ENCODE data around the gene ZER1.
"Not testable (repeated sequence)": the region's sequence is repeated elsewhere in the genome, so short reads cannot be mapped to it uniquely, and the experiment has no call there.

ZER1 gene

DNA sequence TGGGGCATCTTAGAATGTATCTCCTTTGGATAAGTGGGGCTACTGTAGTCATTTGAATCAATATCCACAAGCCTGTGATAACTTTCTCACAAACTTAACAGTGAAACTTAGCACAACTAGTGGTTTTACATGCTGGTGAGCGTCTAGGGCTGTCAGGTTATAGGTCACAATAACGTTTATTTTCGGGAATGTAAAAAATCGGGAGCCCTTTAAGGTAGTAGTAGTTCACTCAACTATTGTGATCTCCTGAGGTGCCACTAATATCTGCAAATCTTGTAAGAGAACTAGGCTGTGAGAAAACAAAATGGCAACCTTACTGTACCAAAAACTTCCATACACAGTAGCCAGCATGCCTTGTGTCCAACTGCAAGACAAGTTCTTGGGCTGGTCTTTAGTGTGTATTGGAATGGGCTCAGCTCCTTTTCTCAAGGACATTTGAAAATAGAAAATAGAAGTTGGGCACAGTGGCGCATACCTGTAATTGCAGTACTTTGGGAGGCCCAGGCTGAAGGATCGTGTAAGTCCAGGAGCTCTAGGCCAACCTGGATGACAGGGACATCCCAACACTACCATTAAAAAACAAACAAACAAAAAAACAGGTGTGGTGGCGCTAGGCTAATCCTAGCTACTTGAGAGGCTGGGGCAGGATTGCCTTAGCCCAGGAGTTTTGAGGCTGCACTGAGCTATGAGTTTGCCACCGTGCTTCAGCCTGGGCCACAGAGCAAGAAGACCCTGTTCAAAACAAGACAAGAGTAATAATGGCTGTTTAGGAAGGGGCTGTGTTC lies 74.6 kb downstream of the ZER1 start:
- no peak for DNase-seq (ENCODE audit: low read depth in 1 of 2, low spot score in 1 of 2)

DNA sequence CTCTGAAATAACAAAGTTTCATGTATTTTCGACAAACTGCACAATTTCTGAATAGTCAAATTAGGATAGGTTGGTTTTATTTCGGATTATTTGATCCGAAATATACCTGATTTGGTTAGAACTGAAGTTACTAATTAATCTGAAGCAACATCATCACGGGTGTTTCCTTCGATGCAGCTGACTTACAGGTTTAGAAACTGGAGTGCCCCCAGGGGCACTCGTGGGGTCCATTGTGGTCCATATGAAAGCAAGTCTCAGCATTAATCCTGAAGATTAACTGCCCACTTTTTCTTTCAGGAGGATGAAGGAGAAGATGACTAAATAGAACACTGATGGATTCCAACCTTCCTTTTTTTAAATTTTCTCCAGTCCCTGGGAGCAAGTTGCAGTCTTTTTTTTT lies 77.4 kb downstream of the ZER1 start:
- DNase-seq (ENCODE audit: low read depth in 1 of 2, low spot score in 1 of 2): no peak

DNA sequence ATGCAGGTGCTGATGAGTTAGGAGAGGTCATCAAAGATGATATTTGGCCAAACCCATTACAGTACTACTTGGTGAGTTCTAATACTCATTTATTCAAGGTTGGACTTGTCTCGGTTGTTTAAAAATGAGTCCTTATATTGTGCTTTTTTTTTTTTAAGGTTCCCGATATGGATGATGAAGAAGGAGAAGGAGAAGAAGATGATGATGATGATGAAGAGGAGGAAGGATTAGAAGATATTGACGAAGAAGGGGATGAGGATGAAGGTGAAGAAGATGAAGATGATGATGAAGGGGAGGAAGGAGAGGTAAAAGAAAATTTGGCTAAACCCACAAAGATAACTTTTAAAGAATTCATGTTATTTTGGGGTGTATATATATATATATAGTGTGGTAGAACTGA lies 78.0 kb downstream of the ZER1 start:
- DNase-seq (ENCODE audit: low read depth in 1 of 2, low spot score in 1 of 2): not testable (repeated sequence)

DNA sequence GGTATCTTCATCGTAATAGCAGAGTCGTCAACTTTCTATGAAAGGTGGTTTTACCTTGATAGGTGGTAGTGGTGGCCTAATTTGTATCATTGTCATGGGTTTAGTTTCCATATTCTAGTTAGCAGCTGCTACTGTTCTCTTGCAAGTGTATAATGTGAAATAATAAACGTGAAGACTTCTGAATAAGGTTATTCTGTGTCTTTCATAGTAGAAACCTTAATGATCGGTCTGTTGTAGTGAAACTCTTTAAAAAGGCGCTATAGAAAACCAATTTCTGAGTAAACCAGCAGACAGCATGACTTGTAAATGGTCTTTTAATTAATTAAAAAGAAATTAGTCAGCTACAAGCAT lies 81.1 kb downstream of the ZER1 start:
- no peak for DNase-seq (ENCODE audit: low read depth in 1 of 2, low spot score in 1 of 2)

DNA sequence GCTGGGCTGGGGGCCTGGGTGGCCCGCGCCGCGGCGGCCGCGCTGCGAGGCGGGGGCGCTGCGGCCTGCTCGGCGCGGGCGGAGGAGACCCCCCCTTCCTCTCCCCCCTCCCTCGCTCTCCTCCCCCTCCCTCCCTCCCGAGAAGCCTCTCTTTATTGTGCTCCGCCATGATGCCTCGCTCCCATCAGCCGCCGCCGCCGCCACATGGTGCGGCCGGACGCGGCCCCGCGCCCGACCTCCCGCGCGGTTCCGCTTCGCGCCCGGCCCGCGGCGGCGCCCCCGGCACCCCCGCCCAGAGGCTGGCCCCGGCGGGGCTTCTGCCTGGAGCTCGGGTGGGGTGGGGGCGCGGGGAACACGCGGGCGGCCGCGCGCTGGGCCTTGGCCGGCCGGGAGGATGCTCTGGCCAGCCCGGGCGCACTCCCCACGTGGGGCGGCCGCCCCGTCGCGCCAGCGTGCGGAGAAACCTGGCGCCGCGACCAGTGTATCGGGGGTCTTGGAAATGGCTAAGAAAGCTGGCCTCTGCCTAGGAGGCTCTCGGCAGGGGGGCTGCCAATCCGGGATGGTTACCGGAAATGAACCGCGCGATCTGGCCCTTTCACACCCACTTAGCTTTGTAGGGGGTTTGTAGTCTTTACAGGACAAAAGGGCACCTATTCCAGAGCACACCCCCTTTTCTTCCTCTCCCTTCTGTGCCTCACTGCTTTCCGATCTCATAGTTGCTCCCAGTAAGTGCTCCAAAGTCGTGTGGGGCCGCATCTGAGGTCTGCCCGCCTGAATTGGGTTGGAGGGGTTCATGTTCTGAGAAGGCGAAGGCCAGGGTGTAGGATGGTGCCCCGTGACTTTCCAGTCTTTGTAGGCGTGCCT lies 81.7 kb downstream of the ZER1 start:
- peak in 1 of 2 donors; percentile 39 for DNase-seq (ENCODE audit: low read depth in 1 of 2, low spot score in 1 of 2)

DNA sequence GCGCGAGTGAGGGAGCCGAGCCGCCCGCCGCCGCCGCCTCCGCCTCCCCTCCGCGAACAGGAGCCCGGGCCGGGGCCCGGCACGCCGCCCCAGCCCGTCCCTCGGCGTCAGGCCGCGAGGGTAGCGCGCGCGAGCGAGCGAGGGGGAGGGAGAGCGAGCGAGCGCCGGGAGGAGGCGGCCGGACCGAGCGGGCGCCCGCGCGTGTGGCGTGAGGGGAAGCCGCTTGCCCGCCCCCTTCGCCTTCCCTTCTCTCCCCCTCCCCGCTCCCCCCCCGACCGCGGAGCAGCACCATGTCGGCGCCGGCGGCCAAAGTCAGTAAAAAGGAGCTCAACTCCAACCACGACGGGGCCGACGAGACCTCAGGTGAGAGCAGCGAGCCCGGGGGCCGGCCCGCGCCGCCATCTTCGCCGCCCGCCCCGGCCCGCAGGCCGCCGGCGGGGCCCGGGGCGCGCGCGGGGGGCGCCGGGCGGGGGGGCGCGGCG lies 82.4 kb downstream of the ZER1 start:
- DNase-seq (ENCODE audit: low read depth in 1 of 2, low spot score in 1 of 2): peak in 1 of 2 donors; percentile 27

DNA sequence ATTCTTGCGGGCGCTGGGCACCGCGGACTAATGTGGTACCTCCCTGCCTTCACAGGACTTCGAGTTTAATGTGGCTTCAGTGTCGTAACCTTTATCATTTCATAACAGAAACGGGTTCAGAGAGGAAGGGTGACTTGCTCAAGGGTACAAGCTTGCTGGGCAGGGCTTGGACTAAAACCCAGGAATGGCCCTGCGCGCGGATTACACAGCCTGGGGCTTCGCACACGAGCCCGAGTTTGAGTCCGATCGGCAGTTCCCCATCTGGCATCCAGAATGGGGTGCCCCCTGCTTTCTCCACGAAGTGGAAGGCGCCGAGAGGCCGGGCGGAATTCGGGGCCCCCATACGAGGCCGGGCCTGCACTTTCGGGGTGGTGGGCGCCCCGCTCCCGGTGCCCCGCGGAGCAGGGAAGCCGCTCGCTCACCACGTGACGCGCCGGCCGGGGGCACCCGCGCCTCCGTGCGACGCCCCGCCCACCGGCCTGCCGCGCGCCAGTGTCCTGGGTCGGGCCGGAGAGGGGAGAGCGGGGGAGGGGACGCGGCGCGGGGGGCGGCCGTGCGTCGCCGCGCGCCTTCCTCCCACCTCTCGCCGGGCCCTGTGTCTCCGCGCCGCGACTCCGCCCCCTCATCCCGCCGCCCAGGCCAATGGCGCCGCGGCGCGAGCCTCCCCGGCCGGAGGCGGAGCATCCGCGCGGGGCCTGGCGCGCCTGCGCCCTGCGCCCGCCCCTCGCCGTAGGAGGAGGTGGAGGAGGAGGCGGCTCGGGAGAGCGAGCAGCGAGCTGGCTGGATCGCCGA lies 83.0 kb downstream of the ZER1 start, which contains the start of gene SET:
TSS of gene SET (plus strand) at position 722 of the 792 bp plus-strand sequence. CDS start 361 bp downstream, outside the sequence.
- DNase-seq (ENCODE audit: low read depth in 1 of 2, low spot score in 1 of 2): peak; percentile 81 to 90

DNA sequence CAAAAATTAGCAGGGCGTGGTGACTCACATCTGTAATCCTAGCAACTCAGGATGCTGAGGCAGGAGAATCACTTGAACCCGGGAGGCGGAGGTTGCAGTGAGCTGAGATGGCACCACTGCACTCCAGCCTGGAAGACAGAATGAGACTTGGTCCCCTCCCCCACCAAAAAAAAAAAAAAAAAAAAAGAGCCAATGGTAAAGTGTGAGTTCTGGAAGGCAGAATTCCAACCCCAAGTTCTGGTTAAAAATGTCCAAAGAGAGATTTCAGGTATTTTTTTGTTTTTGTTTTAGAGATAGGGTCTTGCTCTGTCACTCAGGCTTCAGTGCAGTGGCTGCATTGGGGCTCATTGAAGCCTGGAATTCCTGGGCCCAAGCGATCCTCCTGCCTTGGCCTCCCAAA lies 84.3 kb downstream of the ZER1 start:
- DNase-seq (ENCODE audit: low read depth in 1 of 2, low spot score in 1 of 2): no peak

DNA sequence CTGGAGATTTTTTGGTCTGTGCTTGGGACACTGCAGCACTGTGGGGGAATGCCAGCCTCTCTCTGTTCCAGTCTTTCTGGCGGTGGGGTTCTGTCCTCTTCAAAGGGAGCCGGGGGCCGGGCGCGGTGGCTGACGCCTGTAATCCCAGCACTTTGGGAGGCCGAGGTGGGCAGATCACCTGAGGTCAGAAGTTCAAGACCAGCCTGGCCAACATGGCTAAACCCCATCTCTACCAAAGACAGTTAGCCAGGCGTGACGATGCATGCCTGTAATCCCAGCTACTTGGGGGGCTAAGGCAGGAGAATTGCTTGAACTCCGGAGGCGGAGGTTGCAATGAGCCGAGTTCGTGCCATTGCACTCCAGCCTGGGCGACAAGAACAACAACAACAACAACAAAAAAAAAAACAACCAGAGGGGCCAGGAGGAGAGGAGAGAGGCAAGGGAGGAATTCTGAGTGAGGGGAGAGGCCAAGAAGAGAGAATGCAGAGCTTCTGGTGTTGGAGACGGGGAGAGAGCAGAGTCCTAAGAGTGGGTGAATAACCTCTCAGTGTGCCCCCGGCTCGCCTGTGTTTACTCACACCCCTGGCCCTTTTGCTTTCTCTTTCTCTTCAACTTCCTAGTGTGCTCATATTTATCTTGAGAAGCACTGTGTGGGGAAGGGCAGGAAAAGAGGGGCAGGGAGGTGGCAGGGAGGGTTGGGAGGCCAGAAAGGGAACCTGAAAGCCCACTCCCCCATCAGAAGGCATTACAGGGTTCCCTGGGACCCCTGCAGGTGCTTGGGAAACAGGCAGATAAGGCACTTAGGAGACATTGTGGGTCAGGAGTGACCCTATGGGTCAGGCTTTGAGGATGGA lies 85.9 kb downstream of the ZER1 start:
- peak in 1 of 2 donors; percentile 20 for DNase-seq (ENCODE audit: low read depth in 1 of 2, low spot score in 1 of 2)

DNA sequence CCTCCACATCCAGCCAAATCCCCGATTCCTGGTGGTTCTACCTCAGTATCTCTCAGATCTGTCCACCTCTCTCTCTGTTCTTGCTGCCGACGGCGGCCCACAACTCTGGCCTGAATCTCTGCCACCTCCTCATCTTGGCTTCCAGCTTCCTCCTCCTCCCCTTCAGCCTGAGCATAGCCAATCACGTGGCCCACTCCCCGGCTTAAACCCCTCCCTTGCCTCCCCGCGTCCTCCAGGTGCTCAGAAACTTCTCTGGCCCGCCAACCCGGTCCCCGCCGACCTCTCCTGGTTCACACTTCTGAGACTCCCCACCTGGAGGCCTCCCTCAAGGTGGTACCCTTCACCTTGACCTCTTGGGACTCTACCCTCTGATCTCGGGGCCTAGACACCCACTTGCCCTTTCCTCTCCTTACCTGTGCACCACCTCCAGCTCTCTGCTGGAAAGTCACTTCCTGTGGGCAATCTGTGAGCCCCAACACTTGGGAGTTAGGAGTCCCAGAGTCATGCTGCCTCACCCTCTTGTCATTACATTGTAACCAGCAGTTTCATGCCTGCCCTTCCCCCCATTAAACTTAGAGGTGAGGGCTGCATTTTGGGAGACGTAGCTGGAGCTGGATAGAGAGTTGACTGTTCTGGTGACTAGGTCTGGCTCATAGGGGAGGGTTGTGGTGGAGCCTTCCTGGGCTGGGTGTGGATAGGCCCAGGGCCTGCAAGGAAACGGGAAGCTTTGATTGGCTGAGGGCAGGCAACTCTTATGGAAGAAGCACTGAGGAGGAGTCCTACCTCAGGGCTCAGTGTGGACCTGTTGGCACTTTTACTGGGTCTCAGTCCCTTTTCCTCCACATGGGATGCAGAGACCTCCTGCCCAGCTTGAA lies 87.2 kb downstream of the ZER1 start:
- peak; percentile 54 to 57 for DNase-seq (ENCODE audit: low read depth in 1 of 2, low spot score in 1 of 2)

DNA sequence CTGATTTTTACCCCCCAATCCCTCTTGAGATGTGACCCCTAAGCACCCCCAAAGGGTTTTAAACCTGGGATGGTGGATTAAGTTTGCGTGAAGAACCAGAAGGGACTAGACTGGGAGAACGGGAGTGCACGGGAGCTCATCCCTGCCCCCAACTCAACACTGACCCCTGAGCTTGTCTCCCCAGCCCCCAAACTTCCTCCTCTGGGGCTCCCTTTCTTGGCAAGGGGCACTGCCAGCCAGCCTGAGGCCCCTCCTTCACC lies 87.7 kb downstream of the ZER1 start:
- no peak for DNase-seq (ENCODE audit: low read depth in 1 of 2, low spot score in 1 of 2)

DNA sequence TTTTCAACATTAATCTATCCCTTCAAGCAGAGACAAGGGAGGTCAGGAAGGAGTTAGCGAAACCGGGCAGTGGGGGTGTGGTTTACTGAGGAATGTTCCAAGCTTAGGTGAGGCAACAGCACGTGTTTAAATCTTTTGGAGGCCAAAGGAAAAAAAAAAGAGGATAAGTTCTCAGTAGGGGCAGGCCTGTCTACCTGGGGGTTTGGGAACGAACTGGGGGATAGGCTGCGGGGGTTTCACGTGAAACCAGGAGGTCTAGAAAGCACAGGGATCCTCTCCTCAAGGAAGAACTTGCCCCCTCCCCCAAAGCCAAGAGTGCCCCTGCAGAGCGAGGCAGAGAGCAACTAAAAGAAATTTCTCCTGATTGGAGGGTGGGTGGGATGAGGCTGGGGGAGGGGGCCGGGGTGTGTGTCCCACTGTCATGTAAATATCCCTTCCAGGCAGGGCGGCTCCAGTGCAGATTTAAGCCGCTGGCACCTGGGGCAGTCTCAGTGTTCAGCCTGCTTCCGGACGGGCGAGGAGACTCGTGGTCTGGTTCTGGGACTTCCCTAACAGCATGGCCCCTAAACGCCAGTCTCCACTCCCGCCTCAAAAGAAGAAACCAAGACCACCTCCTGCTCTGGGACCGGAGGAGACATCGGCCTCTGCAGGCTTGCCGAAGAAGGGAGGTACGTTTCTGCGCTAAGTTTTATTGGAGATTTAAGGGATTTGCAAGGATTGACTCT lies 88.2 kb downstream of the ZER1 start:
- DNase-seq (ENCODE audit: low read depth in 1 of 2, low spot score in 1 of 2): peak in 1 of 2 donors; percentile 5
